SK-N-SH treated with all-trans-retinoic acid at 6 μM for 48 hours (cell line): Measurements from ENCODE around the gene SMC4.
A peak's percentile ranks its signal among the peaks of the same experiment; 100 is the strongest.

Experiments
- ATAC-seq: fragments of 200-7000 bp; cut with Tn5 transposase; 3 replicates; pipeline ENCODE4 v1.9.1; 2020; ENCODE audit warnings: mild to moderate bottlenecking, moderate library complexity
- ARNTL ChIP-seq: fragments of 450-650 bp; formaldehyde crosslinking; IDR thresholded peaks from 2 replicates; pipeline ENCODE4 v1.5.0; 2020; ENCODE audit warnings: low read depth, mild to moderate bottlenecking, moderate library complexity, borderline replicate concordance
- BACH2 ChIP-seq: fragments of 250-450 bp; sonication (Bioruptor Pico); IDR thresholded peaks from 2 replicates; pipeline ENCODE4 v1.9.0; 2021; ENCODE audit warnings: mild to moderate bottlenecking, borderline replicate concordance
- CREB5 ChIP-seq: fragments of 250-450 bp; sonication (Bioruptor Pico); IDR thresholded peaks from 2 replicates; pipeline ENCODE4 v1.5.1; 2020; ENCODE audit warnings: low read depth, mild to moderate bottlenecking, moderate library complexity
- CSDC2 ChIP-seq: fragments of 250-450 bp; sonication (Bioruptor Pico); IDR thresholded peaks from 2 replicates; pipeline ENCODE4 v1.5.0; 2020; ENCODE audit warnings: mild to moderate bottlenecking, moderate library complexity
- CSRNP3 ChIP-seq: fragments of 250-450 bp; sonication (Bioruptor Pico); IDR thresholded peaks from 2 replicates; pipeline ENCODE4 v1.5.1; 2021; ENCODE audit warnings: mild to moderate bottlenecking, moderate library complexity
- ESRRG ChIP-seq: fragments of 250-450 bp; sonication (Bioruptor Pico); IDR thresholded peaks from 2 replicates; pipeline ENCODE4 v1.6.1; 2021; ENCODE audit warnings: mild to moderate bottlenecking
- GLIS3 ChIP-seq: fragments of 250-450 bp; sonication (Bioruptor Pico); IDR thresholded peaks from 2 replicates; pipeline ENCODE4 v1.5.0; 2020; ENCODE audit warnings: mild to moderate bottlenecking, moderate library complexity
- ISL1 ChIP-seq: fragments of 250-450 bp; sonication (Bioruptor Pico); IDR thresholded peaks from 2 replicates; pipeline ENCODE4 v2.1.2; 2022; ENCODE audit warnings: mild to moderate bottlenecking, moderate library complexity
- OSR1 ChIP-seq: fragments of 250-450 bp; sonication (Bioruptor Pico); IDR thresholded peaks from 2 replicates; pipeline ENCODE4 v1.8.0; 2022; ENCODE audit warnings: moderate library complexity, mild to moderate bottlenecking, inconsistent platforms
- PATZ1 ChIP-seq: fragments of 250-450 bp; sonication (Bioruptor Pico); IDR thresholded peaks from 2 replicates; pipeline ENCODE4 v1.8.0; 2020; ENCODE audit warnings: mild to moderate bottlenecking, moderate library complexity, borderline replicate concordance
- PPARA ChIP-seq: fragments of 250-450 bp; sonication (Bioruptor Pico); IDR thresholded peaks from 2 replicates; pipeline ENCODE4 v1.5.0; 2020; ENCODE audit warnings: mild to moderate bottlenecking, borderline replicate concordance
- RARB ChIP-seq: fragments of 250-450 bp; sonication (Bioruptor Pico); IDR thresholded peaks from 2 replicates; pipeline ENCODE4 v1.8.0; 2021; ENCODE audit warnings: mild to moderate bottlenecking, moderate library complexity
- SNAI2 ChIP-seq: fragments of 250-450 bp; sonication (Bioruptor Pico); IDR thresholded peaks from 2 replicates; pipeline ENCODE4 v1.5.0; 2020; ENCODE audit warnings: mild to moderate bottlenecking, moderate library complexity
- TCF4 ChIP-seq: fragments of 250-450 bp; sonication (Bioruptor Pico); IDR thresholded peaks from 2 replicates; pipeline ENCODE4 v1.8.0; 2021; ENCODE audit warnings: mild to moderate bottlenecking, moderate library complexity, borderline replicate concordance
- TOX ChIP-seq: fragments of 250-450 bp; sonication (Bioruptor Pico); IDR thresholded peaks from 2 replicates; pipeline ENCODE4 v1.8.0; 2021; ENCODE audit warnings: mild to moderate bottlenecking, moderate library complexity, borderline replicate concordance
- TSHZ2 ChIP-seq: fragments of 250-450 bp; sonication (Bioruptor Pico); IDR thresholded peaks from 2 replicates; pipeline ENCODE4 v1.5.0; 2020; ENCODE audit warnings: mild to moderate bottlenecking, moderate library complexity
- ZFP3 ChIP-seq: fragments of 250-450 bp; sonication (Bioruptor Pico); IDR thresholded peaks from 2 replicates; pipeline ENCODE4 v1.5.0; 2020; ENCODE audit warnings: mild to moderate bottlenecking, moderate library complexity
- ZFP30 ChIP-seq: fragments of 450-650 bp; formaldehyde crosslinking; IDR thresholded peaks from 2 replicates; pipeline ENCODE4 v1.5.0; 2022; ENCODE audit warnings: mild to moderate bottlenecking, moderate library complexity
- ZNF565 ChIP-seq: fragments of 450-650 bp; formaldehyde crosslinking; conservative IDR thresholded peaks from 2 replicates; pipeline ENCODE4 v1.5.0; 2020; ENCODE audit warnings: low read depth, mild to moderate bottlenecking, moderate library complexity
- ZNF8 ChIP-seq: fragments of 450-650 bp; formaldehyde crosslinking; IDR thresholded peaks from 2 replicates; pipeline ENCODE4 v1.5.0; 2020; ENCODE audit warnings: mild to moderate bottlenecking, moderate library complexity
- TF ChIP-seq, protein P1 (sequence below): fragments of 250-450 bp; sonication (Bioruptor Pico); IDR thresholded peaks from 2 replicates; pipeline ENCODE4 v1.8.0; 2021; ENCODE audit warnings: low read depth, mild to moderate bottlenecking, moderate library complexity, borderline replicate concordance

Gene SMC4

GRCh38 chr3:160447544-160447943 is 48.1 kb downstream of the SMC4 start:
- TF ChIP-seq, protein P1, sequence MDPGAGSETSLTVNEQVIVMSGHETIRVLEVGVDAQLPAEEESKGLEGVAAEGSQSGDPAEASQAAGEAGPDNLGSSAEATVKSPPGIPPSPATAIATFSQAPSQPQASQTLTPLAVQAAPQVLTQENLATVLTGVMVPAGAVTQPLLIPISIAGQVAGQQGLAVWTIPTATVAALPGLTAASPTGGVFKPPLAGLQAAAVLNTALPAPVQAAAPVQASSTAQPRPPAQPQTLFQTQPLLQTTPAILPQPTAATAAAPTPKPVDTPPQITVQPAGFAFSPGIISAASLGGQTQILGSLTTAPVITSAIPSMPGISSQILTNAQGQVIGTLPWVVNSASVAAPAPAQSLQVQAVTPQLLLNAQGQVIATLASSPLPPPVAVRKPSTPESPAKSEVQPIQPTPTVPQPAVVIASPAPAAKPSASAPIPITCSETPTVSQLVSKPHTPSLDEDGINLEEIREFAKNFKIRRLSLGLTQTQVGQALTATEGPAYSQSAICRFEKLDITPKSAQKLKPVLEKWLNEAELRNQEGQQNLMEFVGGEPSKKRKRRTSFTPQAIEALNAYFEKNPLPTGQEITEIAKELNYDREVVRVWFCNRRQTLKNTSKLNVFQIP: no peak
- no peak for TF ChIP-seq BACH2 (CRISPR knock-in tag)
- no peak for TF ChIP-seq RARB (CRISPR knock-in tag)
- no peak for ATAC-seq

DNA sequence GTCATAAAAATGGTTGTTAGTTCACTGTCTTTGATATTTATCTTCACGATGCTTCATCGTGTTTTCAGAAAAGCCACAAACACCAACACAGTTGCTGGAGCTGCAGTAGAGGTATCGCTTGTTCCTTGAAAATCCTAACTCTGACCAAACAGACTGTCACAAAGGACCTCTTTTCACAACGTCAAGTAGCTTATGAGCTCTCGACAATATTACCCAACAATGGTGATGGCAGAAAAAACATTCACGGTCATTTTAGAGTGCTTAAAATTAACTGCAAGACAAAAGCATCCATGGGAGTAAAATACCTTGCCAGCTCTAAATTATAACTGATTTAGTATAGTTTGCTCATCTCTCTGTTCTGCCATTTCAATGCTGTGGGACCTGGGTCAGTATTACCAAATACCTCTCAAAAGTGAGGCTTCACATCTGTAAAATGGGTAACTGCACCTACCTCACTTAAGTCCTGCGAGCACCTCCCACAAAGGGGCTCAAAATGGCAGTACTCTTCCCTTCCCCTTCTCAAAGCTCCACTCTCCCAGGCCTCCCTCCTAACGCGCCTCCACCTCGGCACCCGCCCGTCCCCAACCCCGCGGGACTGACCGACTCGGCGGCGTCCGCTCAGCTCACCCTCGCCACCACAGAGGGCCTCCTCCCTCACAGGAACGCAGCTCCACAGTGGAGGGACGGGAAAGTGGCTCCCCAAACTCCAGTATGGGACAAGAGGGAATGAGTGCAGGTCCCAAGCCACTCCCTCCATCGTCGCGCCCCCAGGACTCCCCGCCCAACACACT is 49.6 kb downstream of the SMC4 start:
- ATAC-seq: peak; percentile 78

More for the DNA sequence above, 49.6 kb downstream of the SMC4 start:
- no peak for TF ChIP-seq ZNF565 (CRISPR knock-in tag)
- TF ChIP-seq ZFP30 (CRISPR knock-in tag): no peak
- no peak for TF ChIP-seq TCF4 (CRISPR knock-in tag)
- no peak for TF ChIP-seq PATZ1
- TF ChIP-seq ESRRG (CRISPR knock-in tag): no peak
- no peak for TF ChIP-seq ZFP3 (CRISPR knock-in tag)
- no peak for TF ChIP-seq CSDC2
- no peak for TF ChIP-seq BACH2 (CRISPR knock-in tag)
- no peak for TF ChIP-seq SNAI2
- TF ChIP-seq TSHZ2 (CRISPR knock-in tag): no peak
- TF ChIP-seq ARNTL: no peak
- no peak for TF ChIP-seq TOX
- no peak for TF ChIP-seq OSR1 (CRISPR knock-in tag)
- TF ChIP-seq PPARA (CRISPR knock-in tag): no peak
- TF ChIP-seq CREB5 (CRISPR knock-in tag): no peak
- no peak for TF ChIP-seq ZNF8 (CRISPR knock-in tag)
- TF ChIP-seq CSRNP3 (CRISPR knock-in tag): no peak
- TF ChIP-seq GLIS3 (CRISPR knock-in tag): no peak
- no peak for TF ChIP-seq ISL1 (CRISPR knock-in tag)
- TF ChIP-seq, all 23 proteins: peak for 0
